SW 1271 (cell line): ENCODE measurements around the gene TAF9B.
A peak's percentile ranks its signal among the peaks of the same experiment; 100 is the strongest.
"Not testable (repeated sequence)": the region's sequence is repeated elsewhere in the genome, so short reads cannot be mapped to it uniquely, and the experiment has no call there.

Experiments
- DNase-seq, 2 experiments: peaks; one replicate each; lab custom pipeline; 2025; lab: John Stamatoyannopoulos, UW

Gene TAF9B

GRCh38 chrX:78139160-78140123 lies at the start of gene TAF9B:
TSS of gene TAF9B (minus strand) at chrX:78139650. CDS start at chrX:78139611, 39 bp downstream.
- peak; percentile 8 to 51 for DNase-seq

- DNase-seq, result no peak
These were observed 43.4 kb upstream of the TAF9B start for GRCh38 chrX:78182881-78183280.

GRCh38 chrX:78181307-78181706 lies 41.9 kb upstream of the TAF9B start:
- DNase-seq, result no peak

- DNase-seq, result no peak
These were observed 28.6 kb upstream of the TAF9B start for GRCh38 chrX:78168065-78168464.

GRCh38 chrX:78165425-78165824 lies 26.0 kb upstream of the TAF9B start:
- no peak for DNase-seq

- not testable (repeated sequence) for DNase-seq
These were observed 23.7 kb upstream of the TAF9B start for GRCh38 chrX:78163175-78163574.

- DNase-seq, result not testable (repeated sequence)
These were observed 21.3 kb upstream of the TAF9B start for GRCh38 chrX:78160711-78161110.

- not testable (repeated sequence) for DNase-seq
These were observed 18.4 kb upstream of the TAF9B start for GRCh38 chrX:78157846-78158245.

- DNase-seq, result not testable (repeated sequence)
These were observed 17.9 kb upstream of the TAF9B start for GRCh38 chrX:78157373-78157772.

- DNase-seq, result not testable (repeated sequence)
These were observed 7.6 kb upstream of the TAF9B start for GRCh38 chrX:78147002-78147540.

GRCh38 chrX:78140206-78140605 lies 756 bp upstream of the TAF9B start:
- DNase-seq, result no peak

- no peak for DNase-seq
These were observed 6.1 kb downstream of the TAF9B start for GRCh38 chrX:78133238-78133960.

GRCh38 chrX:78131117-78131516 lies 8.3 kb downstream of the TAF9B start:
- no peak for DNase-seq

GRCh38 chrX:78130396-78130795 lies 9.1 kb downstream of the TAF9B start:
- DNase-seq, result no peak

GRCh38 chrX:78129714-78130113 lies 9.7 kb downstream of the TAF9B start:
- DNase-seq, result no peak

GRCh38 chrX:78125781-78126180 lies 13.7 kb downstream of the TAF9B start:
- not testable (repeated sequence) for DNase-seq

- no peak for DNase-seq
These were observed 14.3 kb downstream of the TAF9B start for GRCh38 chrX:78125148-78125547.

- DNase-seq, result no peak
These were observed 15.1 kb downstream of the TAF9B start for GRCh38 chrX:78124307-78124706.

- no peak for DNase-seq
These were observed 16.3 kb downstream of the TAF9B start for GRCh38 chrX:78123190-78123589.

- DNase-seq, result no peak
These were observed 19.8 kb downstream of the TAF9B start for GRCh38 chrX:78119521-78120227.

- DNase-seq, result no peak
These were observed 20.8 kb downstream of the TAF9B start for GRCh38 chrX:78118628-78119027.

- no peak for DNase-seq
These were observed 22.7 kb downstream of the TAF9B start for GRCh38 chrX:78116766-78117165.
